Caki2 (cell line): ENCODE measurements around the gene RAX2. TPM values are rescaled to one million over a fixed set of nuclear protein-coding genes. Genes with fewer than 3 reads are reported as not detected.

ENCODE experiments used
- DNase-seq: peaks from one replicate; pipeline ENCODE4 v3.0.0-alpha.2; 2015; ENCODE audit warnings: low read depth
- in situ Hi-C: cut with HindIII; loops from 2 replicates; pipeline ENCODE4 v1.10.0; 2016; ENCODE audit warnings: low sequenced_read_pairs, low pct_unique_long_range_greater_than_20kb, mixed read lengths
- total RNA-seq: library from RNA; depleted of rRNA; stranded (reverse); fragments of >200 nt; shearing (Covaris generic); gene quantifications from 2 replicates; pipeline ENCODE4 v1.2.3, GENCODE V29; 2014; ENCODE audit warnings: low replicate concordance

Gene RAX2
- total RNA-seq, 1 experiment from 2014 or later: not detected

DNA sequence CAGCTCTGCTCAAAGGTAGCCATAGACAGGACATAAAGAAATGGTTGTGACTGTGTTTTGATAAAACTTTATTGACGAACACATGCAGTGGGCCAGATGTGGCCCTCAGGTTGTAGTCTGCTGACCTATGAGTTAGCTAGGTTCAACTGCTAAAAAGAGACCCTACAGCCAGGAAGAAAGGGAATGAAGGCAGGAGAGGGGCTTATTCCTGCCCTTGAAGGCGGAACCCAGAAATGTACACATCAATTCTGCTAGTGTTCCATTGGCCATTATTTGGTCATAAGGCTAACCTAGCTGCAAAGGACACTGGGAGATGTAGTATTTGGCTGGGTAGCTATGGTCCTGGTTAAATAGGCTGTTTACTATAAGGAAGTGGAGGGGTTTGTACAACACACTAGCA lies 28.5 kb downstream of the RAX2 start:
- in situ Hi-C loops: no loop called here

DNA sequence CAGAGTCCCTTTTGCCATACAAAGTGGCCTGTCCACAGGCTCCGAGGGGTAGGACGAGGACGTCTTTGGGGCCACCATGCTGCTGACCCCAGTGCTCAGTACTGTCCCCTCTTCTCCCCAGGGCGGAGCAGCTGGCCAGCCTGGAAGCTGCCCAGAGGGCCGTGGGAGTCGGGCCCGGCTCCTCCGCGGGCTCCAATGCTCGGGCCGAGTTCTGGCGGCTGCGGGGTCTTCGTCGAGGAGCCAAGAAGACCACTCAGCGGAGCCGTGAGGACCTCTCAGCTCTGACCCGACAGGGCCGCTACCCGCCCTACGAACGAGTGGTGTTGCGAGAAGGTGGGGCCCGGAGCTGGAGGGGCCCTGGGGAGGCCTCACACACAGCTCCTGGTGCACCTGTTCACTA lies 31.6 kb downstream of the RAX2 start:
- in situ Hi-C loops: no loop called here
- DNase-seq: no peak

More for the DNA sequence above, 28.5 kb downstream of the RAX2 start:
- no peak for DNase-seq

DNA sequence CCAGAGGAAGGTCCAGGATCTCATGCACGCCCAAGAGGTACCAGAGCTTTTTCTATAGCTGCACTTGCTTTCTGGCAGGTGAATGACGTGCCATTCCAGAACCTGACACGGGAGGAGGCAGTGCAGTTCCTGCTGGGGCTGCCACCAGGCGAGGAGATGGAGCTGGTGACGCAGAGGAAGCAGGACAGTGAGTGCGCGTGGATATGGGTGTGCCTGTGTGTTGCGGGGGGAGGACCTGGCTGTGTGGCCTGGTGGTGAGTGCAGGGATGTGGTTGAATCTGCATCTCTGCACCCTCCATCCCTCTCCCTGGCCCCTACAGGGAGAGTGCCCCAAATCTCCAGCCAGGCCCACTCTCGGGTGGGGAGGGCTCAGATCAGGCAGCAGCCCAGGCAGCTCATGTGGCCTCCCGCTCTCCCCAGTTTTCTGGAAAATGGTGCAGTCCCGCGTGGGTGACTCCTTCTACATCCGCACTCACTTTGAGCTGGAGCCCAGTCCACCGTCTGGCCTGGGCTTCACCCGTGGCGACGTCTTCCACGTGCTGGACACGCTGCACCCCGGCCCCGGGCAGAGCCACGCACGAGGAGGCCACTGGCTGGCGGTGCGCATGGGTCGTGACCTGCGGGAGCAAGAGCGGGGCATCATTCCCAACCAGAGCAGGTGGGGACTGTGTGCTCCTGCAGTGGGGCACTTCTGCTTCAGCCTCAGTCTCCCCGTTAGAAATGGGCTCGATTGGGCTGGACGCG lies 33.4 kb downstream of the RAX2 start:
- no peak for DNase-seq
- in situ Hi-C loops: no loop called here

DNA sequence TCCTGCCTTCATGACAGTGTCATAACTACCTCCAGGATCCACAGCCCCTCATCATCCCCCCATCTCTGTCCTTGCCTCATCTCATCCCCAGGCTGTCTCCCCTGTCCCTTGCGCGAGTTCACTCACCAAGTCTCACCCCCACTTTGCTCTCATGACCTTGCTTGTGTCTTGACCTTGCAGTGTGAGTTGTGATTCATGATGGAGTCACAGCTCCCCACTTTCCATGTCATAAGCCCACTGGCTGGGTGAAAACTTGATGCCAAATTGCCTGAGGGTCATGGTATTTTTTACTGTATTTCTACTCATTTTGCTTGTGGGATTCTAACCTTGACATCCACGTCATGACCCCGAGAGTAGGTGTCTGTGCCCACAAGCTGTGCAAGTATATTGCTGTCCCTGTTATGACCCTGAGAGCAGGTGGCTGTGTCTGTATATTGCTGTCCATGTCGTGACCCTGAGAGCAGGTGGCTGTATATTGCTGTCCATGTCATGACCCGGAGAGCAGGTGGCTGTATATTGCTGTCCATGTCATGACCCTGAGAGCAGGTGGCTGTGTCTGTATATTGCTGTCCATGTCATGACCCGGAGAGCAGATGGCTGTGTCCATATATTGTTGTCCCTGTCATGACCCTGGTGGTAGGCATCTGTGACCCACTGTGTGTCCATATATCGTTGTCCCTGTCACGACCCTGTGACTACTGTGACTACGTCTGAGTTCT lies 34.4 kb downstream of the RAX2 start:
- DNase-seq: no peak
- in situ Hi-C loops: no loop called here

DNA sequence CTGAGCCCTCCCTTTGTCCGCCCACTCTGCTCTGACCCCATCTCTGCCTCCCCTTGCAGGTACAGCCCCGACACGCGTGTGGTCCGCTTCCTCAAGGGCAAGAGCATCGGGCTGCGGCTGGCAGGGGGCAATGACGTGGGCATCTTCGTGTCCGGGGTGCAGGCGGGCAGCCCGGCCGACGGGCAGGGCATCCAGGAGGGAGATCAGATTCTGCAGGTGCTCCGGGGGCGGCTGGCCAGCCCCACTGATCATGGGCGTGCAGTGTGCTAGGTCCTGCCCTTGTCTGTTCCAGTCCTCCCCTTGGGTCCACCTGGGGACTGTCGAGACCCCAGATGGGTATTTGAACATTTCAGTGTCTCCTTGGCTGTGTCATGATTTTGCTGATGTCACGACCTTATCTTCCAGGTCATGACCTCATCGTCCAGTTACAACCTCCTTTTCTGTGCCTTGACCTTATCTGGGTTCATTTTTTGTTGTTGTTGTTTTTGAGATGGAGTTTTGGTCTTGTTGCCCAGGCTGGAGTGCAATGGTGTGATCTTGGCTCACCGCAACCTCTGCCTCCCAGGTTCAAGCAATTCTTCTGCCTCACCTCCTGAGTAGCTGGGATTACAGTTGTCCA lies 35.8 kb downstream of the RAX2 start:
- in situ Hi-C loops: no loop called here
- no peak for DNase-seq

DNA sequence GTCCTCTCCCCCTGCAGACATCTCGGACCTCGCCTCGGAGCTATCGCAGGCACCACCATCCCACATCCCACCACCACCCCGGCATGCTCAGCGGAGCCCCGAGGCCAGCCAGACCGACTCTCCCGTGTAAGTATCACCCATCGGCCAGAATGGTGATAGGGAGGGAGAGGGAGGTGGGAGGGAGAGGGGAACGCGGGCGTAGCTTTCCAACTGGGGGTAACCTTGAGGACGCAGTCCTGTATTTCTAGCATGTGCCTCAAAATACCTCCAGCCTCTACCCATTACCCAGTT lies 37.8 kb downstream of the RAX2 start:
- DNase-seq: no peak
- in situ Hi-C loops: no loop called here

DNA sequence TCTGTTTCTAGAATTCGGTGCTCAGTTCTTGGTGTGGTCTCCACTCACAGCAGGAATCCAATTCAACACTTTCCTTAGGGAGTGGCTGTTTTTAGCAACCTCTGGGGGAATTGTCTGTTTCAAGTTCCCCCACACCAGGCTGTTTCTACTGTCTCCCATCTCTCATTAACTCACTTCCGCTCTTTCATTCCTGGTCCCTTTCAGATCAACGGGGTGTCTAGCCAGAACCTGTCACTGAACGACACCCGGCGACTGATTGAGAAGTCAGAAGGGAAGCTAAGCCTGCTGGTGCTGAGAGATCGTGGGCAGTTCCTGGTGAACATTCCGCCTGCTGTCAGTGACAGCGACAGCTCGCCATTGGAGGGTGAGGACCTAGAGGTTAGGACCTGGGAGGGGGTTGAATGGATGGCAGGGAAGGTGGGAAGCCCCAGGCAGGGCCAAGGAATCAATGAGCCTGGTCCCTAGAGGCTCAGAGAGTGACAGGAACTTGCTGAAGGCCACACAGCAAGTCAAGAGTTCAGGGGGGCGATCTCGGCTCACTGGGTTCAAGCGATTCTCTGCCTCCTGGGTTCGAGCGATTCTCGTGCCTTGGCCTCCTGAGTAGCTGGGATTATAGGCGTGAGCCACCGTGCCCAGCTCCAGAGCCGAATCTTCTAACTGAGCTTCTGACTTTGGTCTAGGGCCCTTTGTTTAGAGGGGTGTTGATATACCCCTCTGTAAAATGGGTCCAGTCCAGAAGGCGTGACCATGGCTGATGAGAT lies 38.3 kb downstream of the RAX2 start:
- DNase-seq: no peak
- in situ Hi-C loops: no loop called here

DNA sequence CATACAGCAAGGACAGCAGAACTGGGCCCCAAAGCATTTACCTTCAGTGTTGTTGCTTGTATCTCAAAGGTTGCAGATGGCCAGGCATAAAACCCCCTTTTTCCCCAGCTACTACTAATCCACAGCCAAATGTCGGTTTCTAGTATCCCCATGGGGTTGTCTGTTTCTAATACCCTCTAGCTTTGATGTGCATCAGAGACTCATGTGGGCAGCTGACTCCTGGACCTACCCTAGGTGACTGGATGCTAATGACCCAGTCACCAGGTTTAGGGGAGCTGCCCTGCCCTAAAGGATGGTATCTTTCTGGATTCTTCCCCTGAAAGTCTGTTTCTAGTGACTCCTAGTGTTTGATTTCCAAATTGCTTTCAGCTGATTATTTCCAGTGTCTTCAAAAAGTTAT lies 39.9 kb downstream of the RAX2 start:
- in situ Hi-C loops: no loop called here
- DNase-seq: no peak

DNA sequence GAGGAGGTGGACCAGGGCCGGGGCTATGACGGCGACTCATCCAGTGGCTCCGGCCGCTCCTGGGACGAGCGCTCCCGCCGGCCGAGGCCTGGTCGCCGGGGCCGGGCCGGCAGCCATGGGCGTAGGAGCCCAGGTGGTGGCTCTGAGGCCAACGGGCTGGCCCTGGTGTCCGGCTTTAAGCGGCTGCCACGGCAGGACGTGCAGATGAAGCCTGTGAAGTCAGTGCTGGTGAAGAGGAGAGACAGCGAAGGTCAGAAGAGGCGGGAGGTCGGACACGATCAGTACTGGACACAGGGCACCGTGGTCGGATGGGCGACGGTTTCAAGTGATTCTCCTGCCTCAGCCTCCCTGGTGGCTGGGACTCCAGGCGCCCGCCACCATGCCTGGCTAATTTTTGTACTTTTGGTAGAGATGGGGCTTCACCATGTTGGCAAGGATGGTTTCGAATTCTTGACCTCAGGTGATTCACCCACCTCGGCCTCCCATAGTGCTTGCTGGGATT lies 41.5 kb downstream of the RAX2 start:
- no peak for DNase-seq
- in situ Hi-C loops: no loop called here

DNA sequence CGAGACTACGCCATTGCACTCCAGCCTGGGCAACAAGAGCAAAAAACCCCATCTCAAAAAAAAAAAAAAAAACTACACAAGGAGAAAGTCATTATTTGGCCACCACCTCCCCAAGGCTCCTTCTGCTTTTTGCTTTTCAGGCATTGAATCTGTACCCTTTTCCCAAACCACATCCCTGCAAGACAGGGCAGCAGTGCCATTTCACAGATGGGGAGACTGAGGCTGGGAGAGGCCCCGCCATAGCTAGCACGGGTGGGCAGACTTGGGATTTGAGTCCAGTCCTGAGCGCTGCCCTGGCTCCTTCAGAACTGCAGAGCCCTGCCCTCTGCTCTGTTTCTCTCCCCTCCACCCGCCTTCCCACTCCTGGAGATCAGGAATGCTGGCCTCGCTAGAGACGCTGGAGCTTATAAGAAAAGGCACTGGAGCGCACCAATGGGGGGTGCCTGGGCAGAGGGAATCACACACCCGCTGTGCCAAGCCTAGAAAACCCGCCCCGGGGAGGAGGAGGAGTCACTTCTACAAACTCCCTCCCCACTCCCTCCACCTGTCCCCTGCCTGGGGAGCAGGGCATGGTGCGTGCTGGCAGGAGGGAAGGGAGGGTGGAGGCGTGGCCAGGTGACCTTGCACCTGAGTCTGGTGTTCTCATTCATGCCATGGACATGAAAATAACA lies 46.3 kb downstream of the RAX2 start:
- in situ Hi-C loops: no loop called here
- DNase-seq: peak; percentile 41

DNA sequence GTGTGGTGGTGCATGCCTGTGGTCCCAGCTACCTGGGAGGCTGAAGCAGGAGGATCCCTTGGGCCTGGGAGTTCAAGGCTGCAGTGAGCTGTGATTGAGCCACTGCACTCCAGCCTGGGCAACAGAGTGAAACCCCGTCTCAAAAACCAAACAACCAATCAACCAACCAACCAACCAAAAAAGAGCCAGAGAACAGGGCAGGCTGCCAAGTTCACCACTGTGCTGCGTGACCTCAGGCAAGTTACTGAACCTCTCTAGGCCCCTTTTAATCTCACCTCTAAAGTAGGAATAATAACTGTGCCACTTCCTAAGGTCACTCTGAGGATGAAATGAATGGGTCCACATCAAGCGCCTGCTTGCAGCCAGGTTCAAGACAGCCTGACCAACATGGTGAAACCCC lies 46.9 kb downstream of the RAX2 start:
- no peak for DNase-seq
- in situ Hi-C loops: no loop called here

DNA sequence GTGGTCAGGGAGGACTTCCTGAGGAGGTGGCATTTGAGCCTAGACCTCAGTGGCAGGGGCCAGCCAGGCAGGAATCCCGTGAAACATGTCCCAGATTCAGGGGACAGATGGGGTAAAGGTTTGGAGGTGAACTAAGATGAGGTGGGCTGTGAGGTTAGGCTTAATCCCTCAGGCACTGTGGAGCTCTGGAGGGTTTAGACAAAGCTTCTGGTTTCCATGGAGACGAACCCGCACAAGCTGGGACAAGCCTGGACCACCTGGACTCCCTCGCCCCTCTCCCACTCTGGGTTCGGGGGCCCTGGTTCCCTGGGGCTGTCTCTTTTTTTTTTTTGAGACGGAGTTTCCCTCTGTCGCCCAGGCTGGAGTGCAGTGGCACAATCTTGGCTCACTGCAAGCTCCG lies 48.1 kb downstream of the RAX2 start:
- in situ Hi-C loops: no loop called here
- DNase-seq: no peak

DNA sequence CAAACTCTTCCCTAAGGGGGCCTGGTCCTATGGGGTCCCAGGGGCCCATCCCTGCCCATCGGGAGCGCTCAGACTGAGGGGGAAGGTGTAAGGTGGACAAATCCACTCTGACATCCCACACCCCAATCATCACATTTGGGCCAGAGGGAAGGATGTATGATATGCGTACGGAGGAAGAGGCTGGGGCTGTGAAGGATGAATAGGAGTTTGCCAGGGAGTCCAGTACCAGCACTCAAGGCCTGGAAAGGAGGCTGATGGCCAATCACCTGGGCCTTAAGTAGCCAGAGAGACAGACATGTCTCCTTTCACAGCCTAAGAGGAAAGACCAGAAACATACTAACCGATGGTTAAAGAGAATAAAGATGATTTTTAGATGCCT lies 48.9 kb downstream of the RAX2 start:
- DNase-seq: no peak
- in situ Hi-C loops: no loop called here

DNA sequence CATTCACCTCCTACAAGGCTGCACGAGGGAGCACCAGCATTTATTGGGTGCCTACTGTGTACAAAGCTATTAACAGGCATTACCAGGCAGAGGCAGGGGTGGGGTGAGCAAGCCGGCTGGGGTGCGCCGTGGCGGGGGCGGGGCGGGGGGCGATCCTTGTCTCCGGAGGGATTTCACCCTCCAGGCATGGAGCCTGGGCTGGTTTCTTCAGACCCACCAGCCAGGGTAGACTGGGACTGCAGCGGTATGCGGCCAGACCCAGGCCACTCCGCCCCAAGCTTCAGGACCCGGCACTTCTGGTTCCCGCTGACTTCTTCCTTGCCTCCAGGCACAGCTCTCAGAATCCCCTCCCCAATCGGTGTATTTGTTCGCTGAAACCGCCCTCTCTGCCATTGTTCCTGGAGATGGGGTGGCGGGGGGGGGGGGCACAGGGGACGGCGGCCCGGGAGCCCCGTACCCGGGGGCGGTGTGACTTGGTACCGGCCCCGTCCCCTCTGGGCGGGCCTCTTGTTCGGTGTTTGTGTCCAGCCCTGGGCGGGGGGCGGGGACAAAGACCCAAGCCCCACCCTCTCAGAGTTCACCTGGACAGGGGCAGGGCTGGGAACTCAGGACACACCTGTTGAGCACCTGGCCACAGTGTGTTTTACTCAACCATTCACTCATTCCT lies 49.5 kb downstream of the RAX2 start:
- no peak for DNase-seq
- in situ Hi-C loops: no loop called here

DNA sequence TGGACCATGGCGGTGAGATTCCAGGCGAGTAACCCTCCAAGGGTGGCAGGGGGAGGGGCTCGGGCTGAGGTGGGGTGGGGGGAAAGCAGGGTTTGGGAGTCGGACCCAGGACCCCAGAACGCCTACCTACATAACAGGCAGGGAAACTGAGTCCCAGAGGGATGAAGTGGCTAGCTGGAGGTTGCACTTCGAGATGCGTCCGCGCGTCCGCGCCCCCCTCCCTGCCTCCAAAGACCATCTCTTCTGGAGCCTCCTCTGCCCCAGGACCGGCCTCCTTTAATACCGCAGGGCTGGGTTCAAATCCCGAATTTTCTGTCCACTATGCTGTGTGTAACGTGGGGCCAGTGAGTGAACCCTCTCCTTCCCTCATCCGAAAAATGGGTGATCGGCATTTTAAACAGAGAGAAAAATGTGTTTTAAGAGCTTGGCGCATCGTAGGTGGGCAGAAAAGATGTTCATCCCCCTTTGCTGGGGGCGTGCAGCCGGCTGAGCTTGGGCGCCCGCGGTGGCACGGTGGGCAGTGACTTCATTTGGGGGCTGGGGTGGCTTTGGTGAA lies 50.1 kb downstream of the RAX2 start:
- DNase-seq: no peak
- in situ Hi-C loops: no loop called here

DNA sequence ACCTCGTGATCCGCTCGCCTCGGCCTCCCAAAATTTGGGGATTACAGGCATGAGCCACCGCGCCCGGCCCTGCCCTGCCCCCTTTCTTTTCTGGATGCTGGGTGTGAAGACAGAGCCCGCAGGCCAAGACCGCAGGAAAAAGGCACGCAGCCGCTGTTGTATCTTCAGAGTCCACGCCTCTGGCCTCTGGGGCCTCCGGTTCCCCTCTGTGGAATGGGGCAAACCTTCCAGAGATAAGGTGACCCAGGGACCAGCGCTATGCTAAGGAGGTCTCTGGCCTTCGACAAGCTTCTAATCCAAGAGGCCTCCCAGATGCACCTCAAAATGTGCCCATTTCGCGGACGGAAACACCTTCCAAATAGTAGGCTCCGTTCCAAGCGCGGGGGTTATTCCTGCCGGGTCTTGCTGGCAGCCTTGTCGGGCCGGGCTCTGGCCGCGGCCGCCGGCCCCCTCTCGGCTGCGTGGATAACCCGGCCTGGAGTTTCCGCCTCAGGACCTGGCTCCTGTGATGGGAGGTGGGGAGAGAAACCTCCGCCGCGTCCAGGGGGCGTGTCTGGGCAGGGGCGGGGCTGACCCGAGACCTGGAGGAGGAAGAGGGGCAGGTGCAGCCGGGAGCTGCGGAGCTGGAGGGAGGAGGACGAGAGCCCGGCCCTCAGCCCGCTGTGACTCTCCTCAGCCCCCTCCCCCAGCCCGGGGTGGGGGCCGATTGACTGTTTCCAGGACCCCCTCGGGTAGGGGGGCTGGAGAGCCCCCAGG lies 50.7 kb downstream of the RAX2 start:
- in situ Hi-C loops: no loop called here
- DNase-seq: peak; percentile 86

DNA sequence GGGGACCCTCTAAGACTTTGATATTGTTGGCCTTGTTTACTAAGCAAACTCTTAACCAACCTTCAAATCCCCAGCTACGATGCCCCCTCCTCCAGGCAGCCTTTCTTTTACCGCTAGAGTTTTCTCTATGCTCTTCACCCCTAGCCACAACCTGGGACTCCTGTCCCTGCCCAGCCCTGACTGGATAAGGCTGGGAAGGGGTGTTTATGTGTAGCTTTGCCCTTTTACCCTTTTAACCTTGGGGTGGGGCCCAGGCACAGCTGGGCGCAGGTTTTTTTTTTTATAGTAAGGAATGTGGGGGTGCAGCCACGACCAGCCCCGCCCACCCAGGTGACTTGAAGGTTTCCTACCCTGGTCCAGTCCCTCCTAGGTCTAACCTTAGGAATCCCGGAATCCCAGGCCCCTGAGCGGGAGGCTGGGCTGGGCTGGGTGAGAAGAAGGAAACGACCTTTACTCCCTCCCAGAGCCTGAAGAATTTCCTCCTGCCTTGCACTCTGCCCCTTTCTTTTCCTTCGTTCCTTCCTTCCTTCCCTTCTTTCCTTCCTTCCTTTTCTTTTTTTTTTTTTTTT lies 51.6 kb downstream of the RAX2 start:
- DNase-seq: no peak
- in situ Hi-C loops: no loop called here
